ENCODE results near the gene ZMAT5.

Gene ZMAT5, protein sequence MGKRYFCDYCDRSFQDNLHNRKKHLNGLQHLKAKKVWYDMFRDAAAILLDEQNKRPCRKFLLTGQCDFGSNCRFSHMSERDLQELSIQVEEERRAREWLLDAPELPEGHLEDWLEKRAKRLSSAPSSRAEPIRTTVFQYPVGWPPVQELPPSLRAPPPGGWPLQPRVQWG

DNA sequence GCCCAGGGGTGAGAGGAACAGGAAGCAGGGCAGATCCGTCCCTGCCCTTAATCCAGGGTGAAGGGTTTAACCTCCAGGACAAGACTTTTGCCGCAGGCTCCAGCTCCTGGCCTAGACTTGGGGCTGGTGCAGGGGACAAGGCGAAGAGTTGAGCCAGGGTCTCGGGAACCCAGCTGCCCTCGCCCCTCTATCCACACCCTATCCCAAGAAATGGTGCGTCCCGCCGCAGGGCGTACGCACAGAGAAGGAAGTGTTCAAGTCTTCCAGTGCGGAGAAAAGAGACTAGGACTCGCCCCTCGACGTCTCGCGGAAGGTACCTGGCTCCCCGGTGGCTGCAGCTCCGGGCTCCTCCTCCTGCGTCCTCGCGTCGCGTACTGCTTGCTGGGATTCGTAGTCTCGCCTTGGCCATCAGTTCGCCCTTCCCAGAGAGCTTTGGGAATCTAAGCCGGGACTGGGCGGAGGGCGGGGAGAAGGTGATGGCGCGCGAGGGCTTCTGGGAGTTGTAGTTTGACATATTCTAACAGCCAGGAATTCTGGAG, at the start of gene ZMAT5:
TSS of gene ZMAT5 (minus strand) at position 376 of the 539 bp plus-strand sequence. CDS start 18,463 bp downstream, outside the sequence.
- peak; percentile 88 for DNase-seq

DNA sequence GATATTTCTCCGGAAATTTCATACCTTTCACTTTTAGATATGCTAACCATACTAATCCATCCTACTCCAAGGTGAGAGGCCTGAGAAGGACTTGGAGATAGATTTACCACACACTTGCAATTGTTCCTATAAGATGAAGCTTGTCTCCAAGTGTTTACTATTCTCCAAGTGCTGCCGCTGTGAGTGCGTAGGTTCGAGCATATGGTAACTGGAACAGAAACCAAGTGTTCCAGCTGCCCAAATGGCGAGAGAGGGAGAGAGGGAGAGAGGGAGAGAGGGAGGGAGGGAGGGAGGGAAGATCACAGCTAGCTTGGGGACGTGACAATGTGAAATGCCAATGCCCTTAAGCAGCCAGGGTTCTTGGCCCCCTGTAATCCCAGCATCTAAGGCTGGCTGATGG, 49.7 kb upstream of the ZMAT5 start:
- DNase-seq = no peak

DNA sequence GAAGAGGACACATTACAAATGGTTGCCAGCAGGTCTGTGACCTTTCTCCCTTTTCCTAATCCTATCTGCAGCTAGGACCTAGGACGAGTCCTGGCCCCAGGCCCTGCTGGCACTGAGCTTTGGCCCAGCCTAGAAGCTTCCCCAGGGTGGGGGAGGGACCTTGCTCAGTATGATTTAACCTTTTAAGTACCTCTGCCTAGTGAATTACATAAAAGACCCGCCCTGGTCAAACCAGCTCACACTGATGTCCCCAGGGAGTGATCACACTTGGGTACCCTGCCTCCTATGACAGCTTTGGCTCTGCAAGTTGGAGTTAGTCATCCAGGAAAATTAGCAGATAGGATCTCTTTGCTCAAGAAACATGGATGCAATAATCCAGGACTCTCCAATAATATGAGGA, 49.3 kb upstream of the ZMAT5 start:
- no peak for DNase-seq

DNA sequence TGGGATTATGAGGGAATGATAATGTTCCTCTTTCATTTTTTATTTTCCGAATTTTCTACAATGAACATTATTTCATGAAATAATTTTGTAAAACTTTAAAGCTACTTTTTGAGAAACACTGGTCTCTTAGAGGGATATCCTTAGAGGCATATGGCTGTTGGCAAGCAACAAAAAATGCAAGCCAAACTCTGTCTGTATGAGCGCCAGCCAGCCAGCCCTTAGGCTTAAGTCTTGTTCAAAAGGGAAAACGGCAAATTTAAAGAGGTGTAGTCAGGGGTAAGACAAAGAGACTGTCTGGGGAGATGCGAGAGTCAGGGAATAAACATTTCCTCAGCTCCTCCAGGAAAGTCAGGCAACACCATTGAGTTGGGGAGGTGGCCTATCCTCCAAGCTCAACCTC, 48.8 kb upstream of the ZMAT5 start:
- no peak for DNase-seq

DNA sequence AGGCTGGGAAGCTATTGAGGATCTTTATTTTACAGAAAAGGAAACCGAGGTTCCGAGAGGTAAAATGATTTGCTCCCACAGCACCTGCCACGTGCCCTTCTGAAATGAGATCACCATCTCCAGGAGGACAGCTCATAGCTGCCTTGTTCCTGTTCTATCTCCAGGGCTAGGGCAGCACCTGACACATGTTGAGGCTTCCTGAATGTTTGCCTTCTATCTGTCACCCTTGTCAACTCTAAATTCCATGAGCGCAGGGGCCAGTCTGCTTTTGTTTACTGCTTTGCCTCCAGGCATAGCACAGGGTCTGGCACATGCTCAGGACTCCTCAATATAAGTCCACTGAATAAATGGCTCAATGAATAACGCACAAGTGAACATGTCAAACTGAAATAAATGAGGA, 47.2 kb upstream of the ZMAT5 start:
- no peak for DNase-seq

DNA sequence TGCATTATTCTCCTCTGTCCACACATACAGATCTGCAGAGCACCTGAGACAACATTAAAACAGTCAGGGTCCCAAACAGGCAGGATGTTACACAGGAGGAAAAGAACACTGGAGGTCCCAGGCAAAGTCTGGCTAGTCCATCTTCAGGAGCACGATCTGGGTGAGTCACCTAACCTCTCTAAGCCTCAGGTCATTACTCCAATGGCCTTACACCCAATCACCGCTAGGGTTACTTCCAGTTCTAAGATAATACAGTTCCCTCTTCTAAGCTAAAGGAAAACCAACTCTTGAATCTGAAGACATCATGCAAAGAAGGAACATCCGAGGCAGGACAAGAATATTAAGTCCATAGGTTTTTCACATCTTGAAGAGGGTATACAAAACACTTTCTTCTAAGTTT, 46.8 kb upstream of the ZMAT5 start:
- DNase-seq = no peak

DNA sequence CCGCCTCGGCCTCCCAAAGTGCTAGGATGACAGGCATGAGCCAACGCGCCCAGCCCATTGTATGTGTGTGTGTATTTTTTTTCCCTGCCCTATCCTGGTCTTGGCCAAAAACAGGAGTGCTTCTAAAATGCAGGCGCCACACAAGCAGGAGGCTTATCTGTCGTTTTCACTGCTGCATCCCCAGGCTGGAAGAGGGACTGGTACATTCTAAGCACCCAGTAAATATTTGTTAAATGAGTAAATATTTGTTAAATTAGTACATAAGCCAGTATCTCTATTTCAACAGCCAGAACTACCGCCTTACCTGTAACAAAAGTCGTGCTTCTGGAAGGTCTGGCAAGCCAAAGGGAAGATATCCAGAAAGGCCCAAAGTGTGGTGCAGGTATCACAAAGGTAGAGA, 46.3 kb upstream of the ZMAT5 start:
- no peak for DNase-seq

DNA sequence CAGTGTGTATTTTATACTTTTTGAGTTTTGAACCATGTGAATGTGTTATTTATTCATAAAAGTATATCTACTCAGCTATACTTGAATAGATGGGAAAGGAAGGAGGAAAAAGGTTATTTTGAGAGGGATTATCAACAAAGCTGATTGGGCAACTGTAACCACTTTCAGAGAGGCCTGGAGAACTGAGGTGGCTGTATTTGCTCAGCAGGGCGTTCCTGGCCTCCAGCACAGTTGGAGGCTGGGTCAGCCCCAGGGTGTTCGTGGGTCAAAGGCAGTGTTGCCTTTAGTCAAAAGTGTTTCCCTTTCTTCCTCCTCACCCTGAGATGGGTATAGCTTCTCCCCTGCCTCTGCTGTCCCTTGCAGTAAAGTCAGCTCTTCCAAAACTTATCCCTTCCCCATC, 44.6 kb upstream of the ZMAT5 start:
- no peak for DNase-seq

DNA sequence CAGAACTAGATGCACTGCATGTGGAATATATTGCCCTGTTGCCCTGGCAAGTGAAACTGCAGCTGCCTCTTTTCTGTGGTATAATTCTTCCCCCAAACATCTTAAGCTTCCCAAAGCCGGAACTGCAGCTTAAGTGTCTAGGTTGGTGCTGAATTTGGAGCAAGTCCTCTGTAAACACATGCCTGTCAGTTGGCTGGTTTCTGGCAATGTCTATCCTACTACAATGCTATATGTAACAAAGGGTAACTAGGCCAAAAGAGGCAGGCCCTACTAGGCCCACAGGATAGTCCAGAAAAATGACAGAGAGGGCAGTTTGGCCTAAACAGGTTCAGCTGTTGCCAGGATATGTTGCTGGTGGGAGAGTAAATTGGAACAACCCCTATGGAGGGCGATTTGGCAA, 43.4 kb upstream of the ZMAT5 start:
- DNase-seq = no peak

DNA sequence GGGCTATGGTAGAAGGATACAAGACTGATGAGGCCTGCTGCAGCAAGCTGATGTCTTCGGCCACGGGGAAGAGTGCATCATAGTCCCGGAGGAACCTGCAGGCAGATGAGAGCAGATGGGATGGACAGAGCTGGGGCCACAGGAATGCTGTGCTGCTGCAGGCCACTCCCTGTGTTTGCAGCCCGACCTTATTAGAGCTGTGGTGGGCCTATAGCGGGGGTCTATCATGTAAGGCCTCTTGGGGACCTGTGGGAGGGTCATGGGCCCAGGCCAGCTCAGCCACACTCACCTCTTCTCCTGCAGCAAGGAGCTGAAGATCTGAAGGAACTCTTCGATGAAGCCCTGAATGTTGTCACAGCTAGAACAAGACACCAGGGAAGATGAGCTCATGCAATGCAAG, 39.4 kb upstream of the ZMAT5 start:
- no peak for DNase-seq

DNA sequence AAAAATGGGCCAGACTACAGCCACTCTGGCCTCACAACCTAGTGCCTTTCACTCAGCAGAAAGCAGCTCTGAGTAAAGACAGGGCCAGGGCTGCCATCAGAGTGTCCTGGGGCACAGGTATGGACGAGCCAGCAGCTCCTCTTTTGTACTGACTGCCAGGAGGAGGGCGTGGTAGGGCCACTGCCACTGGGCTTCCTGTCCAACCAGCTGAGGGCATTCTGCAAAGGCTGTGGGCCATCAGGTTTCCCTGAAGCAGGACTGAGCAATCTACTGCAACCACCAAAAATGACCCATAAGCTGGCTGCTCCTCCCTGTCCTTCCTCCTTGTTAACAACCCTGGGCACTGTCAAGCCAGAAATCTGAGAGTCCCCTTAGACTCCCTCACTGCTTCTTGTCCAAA, 38.2 kb upstream of the ZMAT5 start:
- DNase-seq = no peak

DNA sequence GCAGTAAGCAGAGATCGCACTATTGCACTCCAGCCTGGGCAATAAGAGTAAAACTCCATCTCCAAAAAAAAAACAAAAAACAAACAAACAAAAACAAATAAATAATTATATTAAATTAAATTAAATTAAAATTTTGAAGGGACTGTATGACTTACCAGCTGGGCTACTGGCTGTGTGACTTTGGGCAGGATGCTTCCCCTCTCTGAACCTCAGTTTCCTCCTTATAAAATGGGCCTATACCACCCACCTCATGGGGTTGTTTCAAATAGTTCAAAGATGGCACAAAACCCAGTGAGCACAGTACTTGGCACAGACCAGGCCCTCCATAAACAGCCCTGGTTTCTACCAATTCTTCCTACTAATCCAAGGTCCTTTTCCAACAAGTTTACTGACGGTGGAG, 36.4 kb upstream of the ZMAT5 start:
- DNase-seq = no peak

DNA sequence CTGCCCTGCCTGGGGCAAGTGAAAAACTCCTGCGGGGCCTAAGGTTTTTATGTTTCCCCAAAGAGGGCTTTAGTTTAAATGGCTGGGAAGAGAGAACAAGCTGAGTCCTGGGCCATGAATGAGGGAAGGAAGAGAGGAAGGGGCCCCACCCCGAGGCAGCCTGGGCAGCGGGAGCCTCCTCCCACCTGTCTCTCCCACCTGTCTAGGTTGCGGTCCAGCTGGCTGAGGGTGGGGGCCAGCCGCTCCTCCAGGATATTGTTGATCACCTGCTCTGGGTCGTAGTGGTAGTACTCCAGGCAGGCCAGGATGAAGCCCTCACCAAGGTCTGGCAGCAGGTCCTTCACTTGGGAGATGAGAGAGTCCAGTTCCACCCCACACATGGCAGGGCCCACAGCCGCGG, 35.0 kb upstream of the ZMAT5 start:
- DNase-seq = no peak

DNA sequence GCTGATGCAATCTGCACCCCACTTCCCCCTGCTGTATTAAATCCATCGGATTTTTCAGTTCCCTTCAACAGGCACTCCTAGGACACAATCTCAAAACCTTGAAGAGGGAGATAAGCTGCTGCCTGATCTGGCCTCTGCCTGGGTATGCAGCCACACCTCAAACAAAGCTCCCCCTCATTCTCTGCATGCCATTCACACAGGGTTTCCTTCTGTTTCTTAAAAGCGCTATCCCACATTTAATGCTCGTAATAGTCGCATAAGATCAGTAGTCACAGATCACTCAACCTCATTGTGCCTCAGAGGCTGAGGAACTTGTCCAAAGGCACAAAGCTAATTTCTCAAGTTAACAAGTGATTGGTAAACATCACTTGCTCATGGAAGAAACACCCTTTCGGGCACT, 34.3 kb upstream of the ZMAT5 start:
- no peak for DNase-seq

DNA sequence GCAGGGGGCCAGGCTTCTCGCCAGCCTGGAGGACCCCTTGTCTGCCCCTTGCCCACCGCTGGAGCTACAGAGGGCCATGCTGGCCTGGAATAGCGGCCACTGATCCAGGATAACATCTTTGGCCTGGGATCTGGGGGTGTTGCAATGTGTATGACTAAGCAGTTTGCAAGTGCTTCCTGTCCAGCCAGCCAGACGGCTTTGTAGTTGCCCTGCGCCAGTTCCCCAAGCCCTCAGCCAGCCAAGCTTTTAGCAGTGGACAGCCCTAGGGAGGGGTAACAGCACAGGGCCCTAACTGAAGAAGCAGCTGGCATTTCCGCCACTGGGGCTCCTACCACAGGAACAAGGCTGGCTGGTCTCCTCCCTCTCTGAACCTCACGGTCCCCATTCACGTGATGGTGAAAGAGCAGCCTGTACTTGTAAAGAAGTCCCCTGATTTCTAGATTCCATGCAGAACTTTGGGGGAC, 32.4 kb upstream of the ZMAT5 start:
- no peak for DNase-seq

DNA sequence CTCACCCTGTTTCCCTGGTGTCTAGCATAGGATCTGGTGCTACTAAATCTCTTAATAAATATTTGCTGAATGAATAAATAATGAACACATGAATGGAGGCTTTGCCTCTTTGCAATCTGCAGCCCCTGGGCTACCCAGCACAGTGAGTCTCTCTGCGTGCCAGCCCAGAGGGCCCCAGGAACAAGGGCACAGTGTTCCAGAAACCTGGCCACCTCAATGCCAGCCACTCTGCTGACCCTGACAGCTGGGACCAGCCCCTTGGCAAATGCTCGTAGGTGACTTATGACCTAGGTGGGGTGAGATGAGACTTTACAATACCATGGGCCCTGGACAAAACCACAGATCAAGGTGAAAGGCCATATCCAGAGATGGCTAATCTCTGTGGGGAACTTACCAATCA, 32.0 kb upstream of the ZMAT5 start:
- DNase-seq = no peak

DNA sequence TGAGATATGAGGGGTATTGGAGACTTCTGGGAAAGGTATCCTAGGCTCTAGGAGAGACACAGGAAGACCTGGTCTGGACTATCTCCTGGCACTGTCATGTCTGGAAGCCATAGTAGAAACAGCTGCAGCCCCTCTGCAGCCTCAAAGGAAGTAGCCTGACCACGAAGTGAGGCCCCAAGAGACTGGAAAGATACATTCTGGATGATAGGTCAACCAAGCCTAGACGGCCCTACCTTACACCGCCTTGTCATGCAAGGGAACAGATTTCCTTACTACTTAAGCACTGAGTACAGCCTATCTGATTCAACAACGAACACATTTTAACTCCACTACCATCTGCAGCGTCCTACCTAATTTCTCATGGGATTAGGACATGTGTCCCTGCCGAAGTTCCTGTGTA, 31.5 kb upstream of the ZMAT5 start:
- DNase-seq = no peak

DNA sequence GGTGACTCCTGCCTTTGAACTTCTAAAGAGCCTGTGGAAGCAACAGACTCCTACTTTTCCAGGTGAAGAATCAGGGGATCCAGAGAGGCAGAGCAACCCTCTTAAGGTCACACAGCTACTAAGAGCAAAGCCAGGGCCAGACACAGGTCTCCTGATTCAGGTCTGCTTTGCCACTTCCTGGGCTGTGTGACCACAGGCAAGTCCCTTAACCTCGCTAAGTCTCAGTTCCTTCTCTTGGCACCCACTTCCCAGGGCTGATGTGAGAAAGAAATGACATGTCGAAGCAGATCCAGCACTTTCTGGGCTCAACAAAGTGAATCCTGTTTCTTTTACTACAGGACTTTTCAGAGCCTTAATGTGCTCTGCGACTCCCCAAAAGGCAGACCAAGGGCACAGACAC, 30.5 kb upstream of the ZMAT5 start:
- DNase-seq = no peak

DNA sequence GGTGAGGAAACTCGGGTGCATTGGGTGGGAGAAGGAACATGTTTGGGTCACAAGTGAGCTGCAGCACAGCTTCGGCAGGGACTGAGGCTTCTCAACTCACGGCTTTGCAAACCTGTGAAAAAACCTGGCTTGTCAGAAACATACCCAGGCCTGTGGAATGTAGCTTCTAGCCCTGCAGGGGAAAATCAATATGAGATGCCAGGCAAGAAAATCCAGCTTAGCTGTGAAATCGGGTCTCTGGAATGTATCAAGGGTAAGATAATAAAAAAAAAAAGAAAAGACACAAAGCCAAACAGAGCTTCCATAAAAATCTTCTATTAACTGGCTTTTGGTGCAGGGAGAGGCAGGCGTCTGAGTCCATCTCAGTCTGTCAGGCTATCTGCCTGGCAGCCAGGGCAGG, 28.9 kb upstream of the ZMAT5 start:
- DNase-seq = no peak

DNA sequence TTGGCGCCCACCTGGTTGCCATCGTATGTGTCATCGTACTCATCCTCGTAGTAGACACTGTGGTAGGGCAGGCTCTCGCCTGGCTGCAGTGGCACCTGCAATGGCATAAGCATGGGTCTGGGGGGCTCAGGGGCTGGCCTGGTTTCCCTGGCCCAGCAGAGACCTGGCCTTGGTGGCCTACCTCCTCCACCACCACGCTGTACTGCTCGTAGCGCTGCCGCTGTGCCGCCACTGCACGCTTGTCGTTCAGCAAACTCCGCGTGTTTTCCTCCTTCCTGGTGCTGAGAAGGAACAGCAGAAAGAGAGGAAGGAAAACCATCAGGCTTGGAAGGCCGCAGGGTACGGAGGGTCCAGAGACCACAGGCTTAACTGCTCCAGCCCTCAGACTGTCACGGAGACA, 26.6 kb upstream of the ZMAT5 start:
- no peak for DNase-seq

DNA sequence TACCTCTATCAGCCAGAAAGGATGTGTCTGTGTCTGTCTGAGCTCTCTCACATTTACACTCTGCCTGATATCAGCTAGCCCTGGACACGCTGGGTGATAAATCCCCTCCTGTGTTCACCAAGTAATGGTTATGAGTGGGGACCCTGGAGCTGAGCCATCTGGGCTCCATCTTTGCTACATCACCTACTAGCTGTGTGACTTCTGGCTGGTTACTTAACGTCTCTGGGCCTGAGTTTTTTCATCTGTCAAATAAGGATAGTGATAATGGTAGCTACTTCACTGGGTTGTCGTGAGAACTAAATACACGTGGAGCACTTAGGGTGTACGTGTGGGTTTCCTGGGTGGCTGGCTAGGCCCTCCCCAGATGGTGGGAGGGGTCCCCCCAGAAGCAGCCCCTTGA, 23.3 kb upstream of the ZMAT5 start:
- DNase-seq = no peak

DNA sequence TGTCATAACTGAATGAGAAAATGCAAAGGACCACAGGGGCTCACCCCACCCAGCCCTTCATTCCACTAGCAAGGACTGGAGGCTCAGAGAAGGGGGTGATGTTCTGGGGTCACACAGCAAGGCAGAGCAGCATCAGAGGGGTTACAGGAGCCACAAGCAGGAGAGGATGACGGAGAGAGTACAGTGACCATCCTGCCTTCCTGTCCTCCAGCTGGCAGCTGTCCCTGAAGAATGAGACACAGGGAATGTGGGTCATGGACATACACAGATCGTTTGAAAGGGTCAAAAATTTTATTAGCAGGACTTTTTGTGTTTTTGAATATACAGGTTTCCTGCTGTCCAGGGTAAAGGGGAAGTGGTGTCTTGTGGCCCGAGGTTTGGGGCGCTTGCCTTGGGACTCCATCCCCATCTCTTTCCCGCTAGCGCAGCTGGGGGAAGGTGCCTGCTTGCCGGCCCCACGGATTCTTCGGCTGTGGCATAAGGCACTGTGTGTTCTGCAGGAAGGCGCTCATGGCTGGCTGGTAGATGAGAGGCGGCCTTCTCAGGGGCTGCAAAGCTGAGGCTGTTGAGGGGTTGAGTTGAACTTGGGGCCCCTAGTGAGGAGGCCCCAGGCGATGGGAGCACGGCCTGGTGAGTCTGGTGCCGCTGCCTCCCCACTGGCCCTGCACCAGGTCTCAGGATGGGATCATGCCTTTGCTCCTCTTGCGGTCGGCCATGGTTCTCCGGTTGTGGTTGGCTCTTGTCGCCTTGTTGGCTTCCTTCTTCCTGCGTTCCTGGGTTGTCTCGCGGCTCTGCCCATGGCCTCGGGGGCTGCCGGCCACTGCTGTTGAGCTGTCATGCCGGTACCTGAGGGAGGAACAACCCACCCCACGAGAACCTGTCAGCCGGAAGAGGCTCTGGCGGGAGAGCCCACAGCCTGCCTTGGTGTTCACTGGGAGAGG, 21.8 kb upstream of the ZMAT5 start:
- DNase-seq = no peak

DNA sequence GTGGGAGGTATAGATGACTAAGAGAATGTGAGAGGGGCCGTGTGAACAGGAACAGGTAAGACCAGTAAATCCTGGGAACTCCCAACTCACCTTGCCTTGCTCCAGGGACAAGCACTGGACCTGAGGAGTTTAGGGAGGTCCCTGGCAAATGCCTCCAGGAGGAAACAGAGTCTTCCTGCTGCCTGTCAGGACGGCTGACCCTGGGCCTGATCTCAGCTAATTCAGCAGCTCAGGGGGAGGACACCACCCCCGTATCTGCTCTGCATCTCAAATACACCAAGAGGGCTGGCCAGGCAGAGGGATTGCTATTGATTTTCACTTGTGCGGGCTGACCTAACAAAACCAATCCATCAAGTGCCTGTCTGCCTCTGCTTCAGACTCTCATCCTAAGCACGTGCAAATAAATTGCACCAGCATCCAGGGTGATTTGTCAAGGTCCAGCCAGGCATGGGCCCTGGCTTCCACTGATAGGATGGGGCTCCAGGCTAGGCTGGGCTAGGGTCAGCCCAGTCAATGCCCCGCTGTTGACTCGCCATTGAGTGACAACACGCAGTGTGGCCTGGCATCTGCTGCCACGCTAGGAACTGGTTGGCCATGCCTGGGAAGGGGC, 20.7 kb upstream of the ZMAT5 start:
- no peak for DNase-seq

DNA sequence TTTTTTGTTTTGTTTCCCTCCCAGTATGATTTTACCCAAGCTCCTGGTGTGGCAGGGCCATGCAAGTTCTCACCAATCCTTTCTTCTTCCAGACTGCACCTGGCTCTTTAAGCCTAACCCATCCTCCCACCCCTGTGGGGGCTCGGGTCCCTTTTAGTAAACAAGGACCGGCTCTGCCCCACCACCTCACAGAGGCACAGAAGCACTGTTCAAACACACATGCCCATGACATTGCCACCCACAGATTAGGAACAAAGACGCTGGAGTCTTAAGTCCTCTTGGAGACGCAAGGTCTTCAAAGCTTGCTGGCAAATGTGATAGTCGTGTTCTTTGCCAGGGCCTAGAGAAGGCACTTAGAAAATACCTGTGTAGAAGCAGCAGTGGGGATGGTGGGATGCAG, 19.2 kb upstream of the ZMAT5 start:
- DNase-seq = no peak
